Calu3 (cell line): ENCODE results near the gene SLC6A12. TPM values are rescaled to one million over a fixed set of nuclear protein-coding genes. Genes with fewer than 3 reads are reported as not detected.

Experiments used
- BruUV-seq: library from RNA; stranded (reverse); fragments of 400-500 nt; replicated peaks from 2 replicates; lab custom pipeline; 2021; lab: Mats Ljungman, UMichigan
- CTCF ChIA-PET: fragments of 300-600 bp; sonication (Branson Sonifier 250); formaldehyde crosslinking; loops from one replicate; lab custom pipeline; 2022; ENCODE audit warnings: antibody characterized with exemption; lab: Charles Lee
- DNase-seq: peaks from one replicate; pipeline ENCODE4 v3.0.0; 2022
- H3K27ac Mint-ChIP-seq: one replicate; pipeline ENCODE4 v1.8.0; 2022; ENCODE audit warnings: mixed read lengths; ENCODE audit not compliant: unreplicated experiment
- H3K27me3 Mint-ChIP-seq: one replicate; pipeline ENCODE4 v1.8.0; 2022; ENCODE audit warnings: mixed read lengths; ENCODE audit not compliant: unreplicated experiment
- H3K36me3 Mint-ChIP-seq: one replicate; pipeline ENCODE4 v1.8.0; 2022; ENCODE audit warnings: mild to moderate bottlenecking, moderate library complexity, mixed read lengths; ENCODE audit not compliant: insufficient read depth, unreplicated experiment
- H3K4me1 Mint-ChIP-seq: one replicate; pipeline ENCODE4 v1.8.0; 2022; ENCODE audit warnings: mild to moderate bottlenecking, low read depth, mixed read lengths; ENCODE audit not compliant: unreplicated experiment
- H3K4me3 Mint-ChIP-seq: one replicate; pipeline ENCODE4 v1.8.0; 2022; ENCODE audit warnings: mild to moderate bottlenecking, low read depth, moderate library complexity, mixed read lengths; ENCODE audit not compliant: unreplicated experiment
- H3K9me3 Mint-ChIP-seq: one replicate; pipeline ENCODE4 v1.8.0; 2022; ENCODE audit warnings: low read depth, mixed read lengths; ENCODE audit not compliant: unreplicated experiment
- intact Hi-C: fragments of 100-400 bp; cut with micrococcal nuclease; formaldehyde crosslinking; loops from one replicate; pipeline ENCODE4 v1.10.0; 2022; ENCODE audit not compliant: unreplicated experiment
- total RNA-seq: library from RNA; stranded (reverse); gene quantifications from 2 replicates; pipeline ENCODE4 v1.2.3, GENCODE V29; 2022
- TF ChIP-seq, protein P1 (sequence below): fragments of 200-600 bp; IDR thresholded peaks from one replicate; pipeline ENCODE4 v1.8.0; 2022; ENCODE audit warnings: antibody characterized with exemption; ENCODE audit not compliant: unreplicated experiment

Gene SLC6A12
- total RNA-seq, 1 experiment from 2014 or later, result 0.90 TPM

GRCh38 chr12:172732-173161 is 41.2 kb downstream of the SLC6A12 start:
- no peaks in the 10 kb centered on the region for H3K9me3 Mint-ChIP-seq
- CTCF ChIA-PET, result interaction anchor here (0.7 kb wide), 1 partner anchor 1524 kb away, joined by 4 read pairs; no protein-coding TSS in a partner anchor
- peaks cover 71% of the 10 kb centered on the region for H3K27me3 Mint-ChIP-seq
- H3K36me3 Mint-ChIP-seq, result no peaks in the 10 kb centered on the region
- intact Hi-C loops, result no loop called here
- no peak for DNase-seq
- no peak overlapping the region for H3K27ac Mint-ChIP-seq
- no TSS peak for BruUV-seq
- peaks cover 10% of the 10 kb centered on the region for H3K4me1 Mint-ChIP-seq
- TF ChIP-seq, protein P1, sequence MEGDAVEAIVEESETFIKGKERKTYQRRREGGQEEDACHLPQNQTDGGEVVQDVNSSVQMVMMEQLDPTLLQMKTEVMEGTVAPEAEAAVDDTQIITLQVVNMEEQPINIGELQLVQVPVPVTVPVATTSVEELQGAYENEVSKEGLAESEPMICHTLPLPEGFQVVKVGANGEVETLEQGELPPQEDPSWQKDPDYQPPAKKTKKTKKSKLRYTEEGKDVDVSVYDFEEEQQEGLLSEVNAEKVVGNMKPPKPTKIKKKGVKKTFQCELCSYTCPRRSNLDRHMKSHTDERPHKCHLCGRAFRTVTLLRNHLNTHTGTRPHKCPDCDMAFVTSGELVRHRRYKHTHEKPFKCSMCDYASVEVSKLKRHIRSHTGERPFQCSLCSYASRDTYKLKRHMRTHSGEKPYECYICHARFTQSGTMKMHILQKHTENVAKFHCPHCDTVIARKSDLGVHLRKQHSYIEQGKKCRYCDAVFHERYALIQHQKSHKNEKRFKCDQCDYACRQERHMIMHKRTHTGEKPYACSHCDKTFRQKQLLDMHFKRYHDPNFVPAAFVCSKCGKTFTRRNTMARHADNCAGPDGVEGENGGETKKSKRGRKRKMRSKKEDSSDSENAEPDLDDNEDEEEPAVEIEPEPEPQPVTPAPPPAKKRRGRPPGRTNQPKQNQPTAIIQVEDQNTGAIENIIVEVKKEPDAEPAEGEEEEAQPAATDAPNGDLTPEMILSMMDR, result no peak
- H3K4me3 Mint-ChIP-seq, result no peak overlapping the region

GRCh38 chr12:171743-172676 is 41.9 kb downstream of the SLC6A12 start:
- H3K9me3 Mint-ChIP-seq, result no peaks in the 10 kb centered on the region
- TF ChIP-seq, protein P1, result no peak
- H3K4me1 Mint-ChIP-seq, result peaks cover 9% of the 10 kb centered on the region
- no peak overlapping the region for H3K27ac Mint-ChIP-seq
- no peaks in the 10 kb centered on the region for H3K36me3 Mint-ChIP-seq
- no peak for DNase-seq
- no peak overlapping the region for H3K4me3 Mint-ChIP-seq
- CTCF ChIA-PET, result interaction anchor here (0.7 kb wide), 1 partner anchor 1525 kb away, joined by 4 read pairs; no protein-coding TSS in a partner anchor
- intact Hi-C loops, result no loop called here
- peaks cover 71% of the 10 kb centered on the region for H3K27me3 Mint-ChIP-seq
- no TSS peak for BruUV-seq

DNA sequence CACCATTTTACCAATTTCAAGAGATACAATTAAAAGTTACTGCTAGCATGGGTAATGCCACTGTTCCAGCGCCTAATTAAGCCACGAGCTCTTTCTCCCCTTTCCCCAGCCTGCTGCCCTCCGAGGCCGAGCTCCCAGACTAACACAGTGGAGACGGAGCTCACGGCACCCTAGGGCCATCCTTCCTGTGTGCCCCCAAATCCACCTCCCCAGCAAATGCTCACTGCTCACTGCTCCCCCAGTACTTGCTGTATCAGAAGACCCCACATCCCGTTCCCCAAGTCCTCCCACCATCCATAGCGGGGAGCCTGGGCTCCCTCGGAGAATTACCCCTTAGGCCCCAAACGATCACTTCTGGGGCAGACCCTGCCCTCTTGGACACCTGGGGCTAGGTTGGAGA is 42.7 kb downstream of the SLC6A12 start:
- Mint-ChIP-seq H3K9me3 (no peaks in the 10 kb centered on the region), H3K27me3 (peaks cover 77% of the 10 kb centered on the region), H3K4me3 (no peak overlapping the region), H3K36me3 (no peaks in the 10 kb centered on the region), H3K27ac (no peak overlapping the region), H3K4me1 (peaks cover 2% of the 10 kb centered on the region)
- intact Hi-C loops, result no loop called here
- TF ChIP-seq, protein P1, result no peak
- no TSS peak for BruUV-seq
- DNase-seq, result no peak
- CTCF ChIA-PET, result no interaction called here

GRCh38 chr12:170371-171225 is 43.4 kb downstream of the SLC6A12 start:
- BruUV-seq, result no TSS peak
- no peak for DNase-seq
- H3K4me1 Mint-ChIP-seq, result no peaks in the 10 kb centered on the region
- no peaks in the 10 kb centered on the region for H3K9me3 Mint-ChIP-seq
- CTCF ChIA-PET, result no interaction called here
- H3K27me3 Mint-ChIP-seq, result peaks cover 84% of the 10 kb centered on the region
- TF ChIP-seq, protein P1, result no peak
- no peaks in the 10 kb centered on the region for H3K36me3 Mint-ChIP-seq
- no peak overlapping the region for H3K27ac Mint-ChIP-seq
- H3K4me3 Mint-ChIP-seq, result no peak overlapping the region
- intact Hi-C loops, result no loop called here
